Measurements from ENCODE around the gene THBS2. TPM values are rescaled to one million over a fixed set of nuclear protein-coding genes. Genes with fewer than 3 reads are reported as not detected.

Gene THBS2
- total and polyA plus RNA-seq, 10 of the 15 experiments (the other 5 are each of a cell fraction or from before 2014, with no cell fraction given): 0.07 to 0.10 TPM; not detected in 8

- TF ChIP-seq, protein P1, sequence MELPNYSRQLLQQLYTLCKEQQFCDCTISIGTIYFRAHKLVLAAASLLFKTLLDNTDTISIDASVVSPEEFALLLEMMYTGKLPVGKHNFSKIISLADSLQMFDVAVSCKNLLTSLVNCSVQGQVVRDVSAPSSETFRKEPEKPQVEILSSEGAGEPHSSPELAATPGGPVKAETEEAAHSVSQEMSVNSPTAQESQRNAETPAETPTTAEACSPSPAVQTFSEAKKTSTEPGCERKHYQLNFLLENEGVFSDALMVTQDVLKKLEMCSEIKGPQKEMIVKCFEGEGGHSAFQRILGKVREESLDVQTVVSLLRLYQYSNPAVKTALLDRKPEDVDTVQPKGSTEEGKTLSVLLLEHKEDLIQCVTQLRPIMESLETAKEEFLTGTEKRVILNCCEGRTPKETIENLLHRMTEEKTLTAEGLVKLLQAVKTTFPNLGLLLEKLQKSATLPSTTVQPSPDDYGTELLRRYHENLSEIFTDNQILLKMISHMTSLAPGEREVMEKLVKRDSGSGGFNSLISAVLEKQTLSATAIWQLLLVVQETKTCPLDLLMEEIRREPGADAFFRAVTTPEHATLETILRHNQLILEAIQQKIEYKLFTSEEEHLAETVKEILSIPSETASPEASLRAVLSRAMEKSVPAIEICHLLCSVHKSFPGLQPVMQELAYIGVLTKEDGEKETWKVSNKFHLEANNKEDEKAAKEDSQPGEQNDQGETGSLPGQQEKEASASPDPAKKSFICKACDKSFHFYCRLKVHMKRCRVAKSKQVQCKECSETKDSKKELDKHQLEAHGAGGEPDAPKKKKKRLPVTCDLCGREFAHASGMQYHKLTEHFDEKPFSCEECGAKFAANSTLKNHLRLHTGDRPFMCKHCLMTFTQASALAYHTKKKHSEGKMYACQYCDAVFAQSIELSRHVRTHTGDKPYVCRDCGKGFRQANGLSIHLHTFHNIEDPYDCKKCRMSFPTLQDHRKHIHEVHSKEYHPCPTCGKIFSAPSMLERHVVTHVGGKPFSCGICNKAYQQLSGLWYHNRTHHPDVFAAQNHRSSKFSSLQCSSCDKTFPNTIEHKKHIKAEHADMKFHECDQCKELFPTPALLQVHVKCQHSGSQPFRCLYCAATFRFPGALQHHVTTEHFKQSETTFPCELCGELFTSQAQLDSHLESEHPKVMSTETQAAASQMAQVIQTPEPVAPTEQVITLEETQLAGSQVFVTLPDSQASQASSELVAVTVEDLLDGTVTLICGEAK (IDR thresholded peaks at IDR 0.05; ENCODE audit: borderline replicate concordance): no peak
- TF ChIP-seq NFIC (IDR thresholded peaks at IDR 0.05; ENCODE audit: low read depth, low read length) (no peak), NFYA (IDR thresholded peaks at IDR 0.05; ENCODE audit: borderline replicate concordance, low read depth, low read length) (no peak), MYB (IDR thresholded peaks at IDR 0.05; ENCODE audit: borderline replicate concordance, low read depth, low read length) (no peak), BMI1 (IDR thresholded peaks at IDR 0.05; ENCODE audit: borderline replicate concordance) (no peak), ASH2L (IDR thresholded peaks at IDR 0.05; ENCODE audit: borderline replicate concordance, low read depth) (no peak), SRF (IDR thresholded peaks at IDR 0.05; ENCODE audit: low read depth in 2 of 2, low read length in 2 of 2) (no peak), CEBPZ (IDR thresholded peaks at IDR 0.05; ENCODE audit: low read depth, low read length) (no peak), HCFC1 (IDR thresholded peaks at IDR 0.05; ENCODE audit: low read length) (no peak), POLR2AphosphoS2 (IDR thresholded peaks at IDR 0.05; ENCODE audit: low read depth, low read length) (no peak), EED (IDR thresholded peaks at IDR 0.05; ENCODE audit: low read depth) (no peak), BCL3 (IDR thresholded peaks at IDR 0.05; ENCODE audit: borderline replicate concordance, insufficient read depth, low read depth, low read length, poor library complexity, severe bottlenecking) (no peak)
- TF ChIP-seq, protein P2, sequence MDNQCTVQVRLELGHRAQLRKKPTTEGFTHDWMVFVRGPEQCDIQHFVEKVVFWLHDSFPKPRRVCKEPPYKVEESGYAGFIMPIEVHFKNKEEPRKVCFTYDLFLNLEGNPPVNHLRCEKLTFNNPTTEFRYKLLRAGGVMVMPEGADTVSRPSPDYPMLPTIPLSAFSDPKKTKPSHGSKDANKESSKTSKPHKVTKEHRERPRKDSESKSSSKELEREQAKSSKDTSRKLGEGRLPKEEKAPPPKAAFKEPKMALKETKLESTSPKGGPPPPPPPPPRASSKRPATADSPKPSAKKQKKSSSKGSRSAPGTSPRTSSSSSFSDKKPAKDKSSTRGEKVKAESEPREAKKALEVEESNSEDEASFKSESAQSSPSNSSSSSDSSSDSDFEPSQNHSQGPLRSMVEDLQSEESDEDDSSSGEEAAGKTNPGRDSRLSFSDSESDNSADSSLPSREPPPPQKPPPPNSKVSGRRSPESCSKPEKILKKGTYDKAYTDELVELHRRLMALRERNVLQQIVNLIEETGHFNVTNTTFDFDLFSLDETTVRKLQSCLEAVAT (IDR thresholded peaks at IDR 0.05): no peak
- TF ChIP-seq, protein P3, sequence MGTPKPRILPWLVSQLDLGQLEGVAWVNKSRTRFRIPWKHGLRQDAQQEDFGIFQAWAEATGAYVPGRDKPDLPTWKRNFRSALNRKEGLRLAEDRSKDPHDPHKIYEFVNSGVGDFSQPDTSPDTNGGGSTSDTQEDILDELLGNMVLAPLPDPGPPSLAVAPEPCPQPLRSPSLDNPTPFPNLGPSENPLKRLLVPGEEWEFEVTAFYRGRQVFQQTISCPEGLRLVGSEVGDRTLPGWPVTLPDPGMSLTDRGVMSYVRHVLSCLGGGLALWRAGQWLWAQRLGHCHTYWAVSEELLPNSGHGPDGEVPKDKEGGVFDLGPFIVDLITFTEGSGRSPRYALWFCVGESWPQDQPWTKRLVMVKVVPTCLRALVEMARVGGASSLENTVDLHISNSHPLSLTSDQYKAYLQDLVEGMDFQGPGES (IDR thresholded peaks at IDR 0.05): no peak
These were observed 77.2 kb downstream of the THBS2 start (continued) for GRCh38 chr6:169176361-169176991.

Data from GM12878 (cell line).